ENCODE data around the gene TGFBR1.

The TGFBR1 gene

DNA sequence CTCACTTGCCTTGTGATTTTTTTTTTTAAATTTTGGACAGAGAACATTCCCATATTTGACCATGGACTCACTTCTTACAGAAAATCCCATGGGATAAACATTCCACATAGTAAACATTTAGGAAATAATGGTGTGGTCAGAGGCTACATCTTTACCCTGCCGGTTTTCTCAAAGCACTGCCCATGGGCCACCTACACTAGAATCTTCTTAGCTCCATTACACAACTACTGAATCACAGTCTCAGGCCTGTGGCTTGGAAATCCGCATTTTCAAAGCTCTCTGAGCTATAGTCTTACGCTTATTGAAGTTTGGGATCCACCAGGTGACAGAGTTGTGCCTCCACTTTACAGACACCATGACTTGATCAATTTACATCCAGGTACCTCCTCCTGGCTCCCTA, 77.4 kb downstream of the TGFBR1 start:
- Histone ChIP-seq H3K36me3 (ENCODE audit: insufficient read depth, low read length) (no peaks in the 10 kb centered on the region), H3K4me1 (ENCODE audit: insufficient read depth, low read length) (peaks cover 6% of the 10 kb centered on the region; the same call in 1 of the 2 replicates), H3K9me3 (ENCODE audit: insufficient read depth, low read length, severe bottlenecking) (no peaks in the 10 kb centered on the region), H3K4me2 (ENCODE audit: insufficient read depth, low read length) (no peak overlapping the region), H3K27me3 (ENCODE audit: insufficient read depth, low read length, poor library complexity) (peaks cover 6% of the 10 kb centered on the region), H2AFZ (ENCODE audit: low read depth, low read length) (no peak overlapping the region), H3K79me2 (ENCODE audit: insufficient read depth, low read length) (no peaks in the 10 kb centered on the region), H4K20me1 (ENCODE audit: insufficient read depth, low read length) (no peaks in the 10 kb centered on the region), H3K27ac (ENCODE audit: low read length) (no peak overlapping the region), H3K9ac (ENCODE audit: low read depth, low read length) (no peak overlapping the region), H3K4me3 (ENCODE audit: low read depth in 1 of 2, low read length in 2 of 2) (no peak overlapping the region)
- TF ChIP-seq, protein P1, sequence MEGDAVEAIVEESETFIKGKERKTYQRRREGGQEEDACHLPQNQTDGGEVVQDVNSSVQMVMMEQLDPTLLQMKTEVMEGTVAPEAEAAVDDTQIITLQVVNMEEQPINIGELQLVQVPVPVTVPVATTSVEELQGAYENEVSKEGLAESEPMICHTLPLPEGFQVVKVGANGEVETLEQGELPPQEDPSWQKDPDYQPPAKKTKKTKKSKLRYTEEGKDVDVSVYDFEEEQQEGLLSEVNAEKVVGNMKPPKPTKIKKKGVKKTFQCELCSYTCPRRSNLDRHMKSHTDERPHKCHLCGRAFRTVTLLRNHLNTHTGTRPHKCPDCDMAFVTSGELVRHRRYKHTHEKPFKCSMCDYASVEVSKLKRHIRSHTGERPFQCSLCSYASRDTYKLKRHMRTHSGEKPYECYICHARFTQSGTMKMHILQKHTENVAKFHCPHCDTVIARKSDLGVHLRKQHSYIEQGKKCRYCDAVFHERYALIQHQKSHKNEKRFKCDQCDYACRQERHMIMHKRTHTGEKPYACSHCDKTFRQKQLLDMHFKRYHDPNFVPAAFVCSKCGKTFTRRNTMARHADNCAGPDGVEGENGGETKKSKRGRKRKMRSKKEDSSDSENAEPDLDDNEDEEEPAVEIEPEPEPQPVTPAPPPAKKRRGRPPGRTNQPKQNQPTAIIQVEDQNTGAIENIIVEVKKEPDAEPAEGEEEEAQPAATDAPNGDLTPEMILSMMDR (IDR thresholded peaks at IDR 0.05; ENCODE audit: borderline replicate concordance, extremely low read depth, low read length, poor library complexity, severe bottlenecking): no peak
- no peak for TF ChIP-seq EZH2 (IDR thresholded peaks at IDR 0.05; ENCODE audit: borderline replicate concordance, low read depth, low read length, severe bottlenecking)
- no peak for ATAC-seq (ENCODE audit: insufficient read depth, low read depth)
- DNase-seq: no peak

DNA sequence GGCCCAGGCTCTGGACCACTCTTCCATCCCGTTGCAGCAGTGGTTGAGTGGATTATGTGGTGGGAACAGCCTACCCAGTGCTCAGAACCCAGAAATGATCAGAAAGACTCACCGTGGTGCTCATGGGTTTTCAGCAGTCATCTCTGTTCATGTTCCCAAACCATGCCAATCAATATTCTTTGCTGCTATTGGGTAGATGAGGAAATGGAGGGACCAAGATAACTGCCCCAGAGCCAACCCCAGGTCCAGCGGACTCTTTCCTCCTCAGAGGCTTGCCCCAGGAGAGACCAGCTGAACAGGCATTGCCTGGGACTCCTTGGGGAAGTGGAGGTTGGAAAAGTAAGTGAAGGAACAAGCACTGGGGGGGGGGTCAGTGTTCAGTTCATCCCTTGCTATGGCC, 78.7 kb downstream of the TGFBR1 start:
- no peaks in the 10 kb centered on the region for H3K79me2 ChIP-seq (ENCODE audit: insufficient read depth, low read length)
- H3K9ac ChIP-seq (ENCODE audit: low read depth, low read length): no peak overlapping the region
- peaks cover 6% of the 10 kb centered on the region; the same call in 1 of the 2 replicates for H3K4me1 ChIP-seq (ENCODE audit: insufficient read depth, low read length)
- H4K20me1 ChIP-seq (ENCODE audit: insufficient read depth, low read length): no peaks in the 10 kb centered on the region
- no peak for TF ChIP-seq EZH2 (IDR thresholded peaks at IDR 0.05; ENCODE audit: borderline replicate concordance, low read depth, low read length, severe bottlenecking)
- TF ChIP-seq, protein P1 (IDR thresholded peaks at IDR 0.05; ENCODE audit: borderline replicate concordance, extremely low read depth, low read length, poor library complexity, severe bottlenecking): no peak
- H3K9me3 ChIP-seq (ENCODE audit: insufficient read depth, low read length, severe bottlenecking): no peaks in the 10 kb centered on the region
- H3K4me3 ChIP-seq (ENCODE audit: low read depth in 1 of 2, low read length in 2 of 2): no peak overlapping the region
- no peak overlapping the region for H3K4me2 ChIP-seq (ENCODE audit: insufficient read depth, low read length)
- DNase-seq: no peak
- H3K36me3 ChIP-seq (ENCODE audit: insufficient read depth, low read length): no peaks in the 10 kb centered on the region
- peaks cover 6% of the 10 kb centered on the region for H3K27me3 ChIP-seq (ENCODE audit: insufficient read depth, low read length, poor library complexity)
- ATAC-seq (ENCODE audit: insufficient read depth, low read depth): no peak
- no peak overlapping the region for H3K27ac ChIP-seq (ENCODE audit: low read length)
- H2AFZ ChIP-seq (ENCODE audit: low read depth, low read length): no peak overlapping the region

DNA sequence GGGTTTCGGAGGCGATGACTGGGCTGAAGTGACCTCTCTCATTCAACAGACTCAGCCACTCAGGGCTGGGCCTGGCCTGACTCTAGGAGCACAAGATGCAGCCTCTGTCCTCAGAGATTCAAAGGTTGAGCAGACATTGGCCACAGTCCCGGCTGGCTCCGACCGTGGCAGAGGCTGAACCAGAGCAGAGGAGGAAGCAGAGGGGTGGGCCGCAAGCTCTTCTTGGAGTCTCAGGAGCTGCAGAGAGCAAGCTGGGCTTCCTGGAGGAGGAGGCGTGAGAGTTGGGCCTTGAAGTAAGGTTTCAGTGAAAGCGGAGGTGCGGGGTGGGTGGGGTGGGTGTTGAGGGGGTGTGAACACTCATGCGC, 79.2 kb downstream of the TGFBR1 start:
- Histone ChIP-seq H3K4me1 (ENCODE audit: insufficient read depth, low read length) (peaks cover 6% of the 10 kb centered on the region; the same call in 1 of the 2 replicates), H3K27ac (ENCODE audit: low read length) (no peak overlapping the region), H3K27me3 (ENCODE audit: insufficient read depth, low read length, poor library complexity) (peaks cover 6% of the 10 kb centered on the region), H3K36me3 (ENCODE audit: insufficient read depth, low read length) (no peaks in the 10 kb centered on the region), H3K9ac (ENCODE audit: low read depth, low read length) (no peak overlapping the region), H3K79me2 (ENCODE audit: insufficient read depth, low read length) (no peaks in the 10 kb centered on the region), H4K20me1 (ENCODE audit: insufficient read depth, low read length) (no peaks in the 10 kb centered on the region), H3K4me3 (ENCODE audit: low read depth in 1 of 2, low read length in 2 of 2) (no peak overlapping the region), H3K4me2 (ENCODE audit: insufficient read depth, low read length) (no peak overlapping the region), H2AFZ (ENCODE audit: low read depth, low read length) (no peak overlapping the region), H3K9me3 (ENCODE audit: insufficient read depth, low read length, severe bottlenecking) (no peaks in the 10 kb centered on the region)
- ATAC-seq (ENCODE audit: insufficient read depth, low read depth) (no peak), DNase-seq (no peak)
- TF ChIP-seq, protein P1 (IDR thresholded peaks at IDR 0.05; ENCODE audit: borderline replicate concordance, extremely low read depth, low read length, poor library complexity, severe bottlenecking): no peak
- TF ChIP-seq EZH2 (IDR thresholded peaks at IDR 0.05; ENCODE audit: borderline replicate concordance, low read depth, low read length, severe bottlenecking): no peak
